Liver (tissue), 9 donors: ENCODE data around the gene SPATA32. TPM values are rescaled to one million over a fixed set of nuclear protein-coding genes. Genes with fewer than 3 reads are reported as not detected.

Experiments used
- DNase-seq: peaks from one replicate; pipeline ENCODE4 v3.0.0-alpha.2; 2017; ENCODE audit warnings: low spot score
- H3K27ac ChIP-seq, 2 donors: one replicate each; pipeline ENCODE4 v1.7.0; 2013; ENCODE audit warnings: inconsistent platforms in 2 of 2, low read length in 2 of 2, control low read depth in 1 of 2, low read depth in 1 of 2, mild to moderate bottlenecking in 1 of 2
- H3K27me3 ChIP-seq, 4 donors: one replicate each; pipeline versions ENCODE4 v1.6.1 to v1.7.0; 2013; ENCODE audit warnings: low read length in 3 of 4, inconsistent platforms in 1 of 4, mild to moderate bottlenecking in 1 of 4, moderate library complexity in 1 of 4; ENCODE audit not compliant: control insufficient read depth in 4 of 4, insufficient read depth in 4 of 4
- H3K36me3 ChIP-seq, 4 donors: one replicate each; pipeline versions ENCODE4 v1.6.1 to v1.7.0; 2013; ENCODE audit warnings: low read length in 3 of 4, mild to moderate bottlenecking in 3 of 4, low read depth in 1 of 4, moderate library complexity in 1 of 4; ENCODE audit not compliant: control insufficient read depth in 4 of 4, insufficient read depth in 3 of 4
- H3K4me1 ChIP-seq, 4 donors: one replicate each; pipeline versions ENCODE4 v1.6.1 to v1.7.0; 2013; ENCODE audit warnings: low read length in 3 of 4, mild to moderate bottlenecking in 3 of 4, moderate library complexity in 1 of 4; ENCODE audit not compliant: control insufficient read depth in 4 of 4, insufficient read depth in 4 of 4
- H3K4me3 ChIP-seq, 3 donors: one replicate each; pipeline versions ENCODE4 v1.6.1 to v1.7.0; 2013; ENCODE audit warnings: low read length in 3 of 3, control low read depth in 1 of 3, low read depth in 1 of 3, mild to moderate bottlenecking in 1 of 3
- H3K9ac ChIP-seq, 2 donors: one replicate each; pipeline ENCODE4 v1.7.0; 2013; ENCODE audit warnings: low read length in 2 of 2, mild to moderate bottlenecking in 2 of 2, moderate library complexity in 2 of 2, control low read depth in 1 of 2, low read depth in 1 of 2
- H3K9me3 ChIP-seq, 4 donors: one replicate each; pipeline versions ENCODE4 v1.6.1 to v1.7.0; 2013; ENCODE audit warnings: low read length in 3 of 4; ENCODE audit not compliant: control insufficient read depth in 4 of 4
- EGR1 ChIP-seq, 2 donors: IDR thresholded peaks; 2 replicates each; pipeline ENCODE4 v1.6.1; 2016 to 2018; ENCODE audit warnings: antibody characterized with exemption in 2 of 2, low read depth in 2 of 2
- FOXA2 ChIP-seq: IDR thresholded peaks from 2 replicates; pipeline ENCODE4 v1.6.1; 2016; ENCODE audit warnings: antibody characterized with exemption
- GABPA ChIP-seq, 2 donors: IDR thresholded peaks in 1 of 2; conservative IDR thresholded peaks in 1 of 2; 2 replicates each; pipeline ENCODE4 v1.6.1; 2016; ENCODE audit warnings: antibody characterized with exemption in 2 of 2, mild to moderate bottlenecking in 1 of 2, moderate library complexity in 1 of 2
- HNF4A ChIP-seq, 2 donors: conservative IDR thresholded peaks; 2 replicates each; pipeline ENCODE4 v1.6.1; 2016; ENCODE audit warnings: antibody characterized with exemption in 2 of 2, mild to moderate bottlenecking in 2 of 2
- HNF4G ChIP-seq: IDR thresholded peaks from 2 replicates; pipeline ENCODE4 v1.6.1; 2016; ENCODE audit warnings: antibody characterized with exemption
- JUND ChIP-seq, 2 donors: IDR thresholded peaks; 2 replicates each; pipeline ENCODE4 v1.6.1; 2016; ENCODE audit warnings: antibody characterized with exemption in 2 of 2
- NR2F2 ChIP-seq: IDR thresholded peaks from 2 replicates; pipeline ENCODE4 v1.6.1; 2016; ENCODE audit warnings: antibody characterized with exemption
- RAD21 ChIP-seq, 2 donors: IDR thresholded peaks; 2 replicates each; pipeline ENCODE4 v1.6.1; 2016; ENCODE audit warnings: antibody characterized with exemption in 2 of 2, mild to moderate bottlenecking in 2 of 2
- RXRA ChIP-seq, 2 donors: IDR thresholded peaks; 2 replicates each; pipeline ENCODE4 v1.6.1; 2017 to 2018; ENCODE audit warnings: antibody characterized with exemption in 2 of 2, mild to moderate bottlenecking in 1 of 2
- SP1 ChIP-seq: IDR thresholded peaks from 2 replicates; pipeline ENCODE4 v1.6.1; 2018; ENCODE audit warnings: antibody characterized with exemption, mild to moderate bottlenecking
- TAF1 ChIP-seq: conservative IDR thresholded peaks from 2 replicates; pipeline ENCODE4 v1.6.1; 2016; ENCODE audit warnings: antibody characterized with exemption, mild to moderate bottlenecking
- YY1 ChIP-seq: IDR thresholded peaks from 2 replicates; pipeline ENCODE4 v1.6.1; 2016; ENCODE audit warnings: antibody characterized with exemption, mild to moderate bottlenecking
- WGBS: extraction: QIAGEN DNeasy Blood & Tissue Kit; methylation state at CpG from one replicate; pipeline ENCODE4 v1.1.7; 2013; 5-methylcytosine and 5-hydroxymethylcytosine counted together
- polyA plus RNA-seq, 2 donors: library from polyadenylated mRNA; stranded (reverse) in 1 of 2; unstranded in 1 of 2; fragments of 200-250 nt in 1 of 2; fragments of >200 nt in 1 of 2; fragmentation: Nextera tagmentation in 1 of 2; extraction: Ambion mirVana in 1 of 2; gene quantifications; one replicate each; pipeline versions ENCODE4 v1.2.1 to v1.2.3, GENCODE V29; 2013 to 2015
- total RNA-seq, 2 donors: library from RNA; depleted of rRNA; stranded (reverse); fragments of >200 nt; gene quantifications; one replicate each; pipeline ENCODE4 v1.2.3, GENCODE V29; 2014
- TF ChIP-seq, protein P1 (sequence below): IDR thresholded peaks from 2 replicates; pipeline ENCODE4 v1.6.1; 2016; ENCODE audit warnings: antibody characterized with exemption
- TF ChIP-seq, protein P2 (sequence below): IDR thresholded peaks from 2 replicates; pipeline ENCODE4 v1.6.1; 2016; ENCODE audit warnings: antibody characterized with exemption
- TF ChIP-seq, protein P3 (sequence below): IDR thresholded peaks from 2 replicates; pipeline ENCODE4 v1.6.1; 2016; ENCODE audit warnings: antibody characterized with exemption
- donor health status: healthy.
- donor health status: healthy.
- donor health status: healthy.
- donor health status: healthy.
- donor health status: healthy.

Gene SPATA32
- total and polyA plus RNA-seq, 4 donors = not detected

DNA sequence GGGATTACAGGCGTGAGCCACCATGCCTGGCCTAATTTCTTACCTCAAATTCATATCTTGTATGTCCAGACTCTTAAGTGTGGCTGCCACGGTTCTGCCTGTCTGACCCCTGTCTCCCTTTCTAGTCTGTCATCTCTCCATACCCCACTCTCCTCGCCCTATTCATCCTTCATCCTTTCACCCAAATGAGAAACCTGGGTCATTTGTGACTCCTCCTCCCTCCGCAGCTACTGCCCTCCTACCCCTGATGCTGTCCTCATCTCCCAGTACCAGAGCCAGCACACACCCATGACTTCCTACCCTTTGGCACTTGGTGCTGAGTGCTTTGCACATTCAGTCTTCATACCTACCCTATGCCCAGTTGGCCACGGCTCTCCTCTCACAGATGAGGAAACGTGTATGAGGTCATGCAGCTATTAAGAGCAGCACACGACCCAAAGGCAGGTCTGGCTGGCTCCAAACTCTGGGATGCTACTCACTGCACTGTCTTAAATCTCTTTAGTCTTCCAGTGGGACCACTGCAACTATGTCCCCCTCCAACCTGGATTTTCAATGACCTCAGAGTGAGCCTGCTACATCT lies 1.6 kb downstream of the SPATA32 start:
- 78% methylated on average over 7 of the region's 7 CpGs for WGBS
- Histone ChIP-seq H3K36me3 (peaks cover 2 to 15% (median 8%) of the 10 kb centered on the region in 4 donors), H3K27me3 (no peaks in the 10 kb centered on the region), H3K9me3 (no peaks in the 10 kb centered on the region), H3K27ac (no peak overlapping the region), H3K9ac (no peak overlapping the region), H3K4me1 (peaks cover 4 to 24% (median 11%) of the 10 kb centered on the region in 4 donors), H3K4me3 (no peak overlapping the region)
- TF ChIP-seq TAF1 (no peak), NR2F2 (no peak), FOXA2 (no peak), YY1 (no peak), EGR1 (IDR thresholded peaks at IDR 0.05; ENCODE audit: low read depth in 2 of 2) (no peak), RXRA (IDR thresholded peaks at IDR 0.05) (no peak)
- TF ChIP-seq, protein P1, sequence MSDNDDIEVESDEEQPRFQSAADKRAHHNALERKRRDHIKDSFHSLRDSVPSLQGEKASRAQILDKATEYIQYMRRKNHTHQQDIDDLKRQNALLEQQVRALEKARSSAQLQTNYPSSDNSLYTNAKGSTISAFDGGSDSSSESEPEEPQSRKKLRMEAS = no peak
- TF ChIP-seq, protein P2, sequence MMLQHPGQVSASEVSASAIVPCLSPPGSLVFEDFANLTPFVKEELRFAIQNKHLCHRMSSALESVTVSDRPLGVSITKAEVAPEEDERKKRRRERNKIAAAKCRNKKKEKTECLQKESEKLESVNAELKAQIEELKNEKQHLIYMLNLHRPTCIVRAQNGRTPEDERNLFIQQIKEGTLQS = no peak
- no peak for DNase-seq

DNA sequence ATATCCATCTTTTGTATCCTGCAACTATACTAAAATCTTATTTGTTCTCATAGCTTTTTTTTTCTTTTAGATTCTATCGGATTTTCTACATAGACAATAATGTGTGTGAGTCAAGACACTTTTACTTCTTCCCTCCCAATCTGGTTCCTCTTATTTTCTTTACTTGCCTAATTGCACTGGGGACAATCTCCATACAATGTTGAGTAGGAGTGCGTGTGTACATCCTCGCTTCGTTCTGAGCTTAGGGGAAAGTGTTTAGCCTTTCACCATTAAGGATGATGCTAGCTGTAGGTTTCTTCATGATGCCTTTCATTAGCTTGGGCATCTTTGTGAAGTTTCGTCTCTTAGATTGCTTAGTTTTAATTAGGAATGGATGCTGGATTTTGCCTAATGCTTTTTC lies 2.9 kb downstream of the SPATA32 start:
- 59% methylated on average over 5 of the region's 5 CpGs for WGBS
- H3K9me3 ChIP-seq = no peaks in the 10 kb centered on the region
- H3K27ac ChIP-seq = no peak overlapping the region
- TF ChIP-seq, protein P3, sequence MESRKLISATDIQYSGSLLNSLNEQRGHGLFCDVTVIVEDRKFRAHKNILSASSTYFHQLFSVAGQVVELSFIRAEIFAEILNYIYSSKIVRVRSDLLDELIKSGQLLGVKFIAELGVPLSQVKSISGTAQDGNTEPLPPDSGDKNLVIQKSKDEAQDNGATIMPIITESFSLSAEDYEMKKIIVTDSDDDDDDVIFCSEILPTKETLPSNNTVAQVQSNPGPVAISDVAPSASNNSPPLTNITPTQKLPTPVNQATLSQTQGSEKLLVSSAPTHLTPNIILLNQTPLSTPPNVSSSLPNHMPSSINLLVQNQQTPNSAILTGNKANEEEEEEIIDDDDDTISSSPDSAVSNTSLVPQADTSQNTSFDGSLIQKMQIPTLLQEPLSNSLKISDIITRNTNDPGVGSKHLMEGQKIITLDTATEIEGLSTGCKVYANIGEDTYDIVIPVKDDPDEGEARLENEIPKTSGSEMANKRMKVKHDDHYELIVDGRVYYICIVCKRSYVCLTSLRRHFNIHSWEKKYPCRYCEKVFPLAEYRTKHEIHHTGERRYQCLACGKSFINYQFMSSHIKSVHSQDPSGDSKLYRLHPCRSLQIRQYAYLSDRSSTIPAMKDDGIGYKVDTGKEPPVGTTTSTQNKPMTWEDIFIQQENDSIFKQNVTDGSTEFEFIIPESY = no peak
- TF ChIP-seq, protein P2 = no peak
- TF ChIP-seq JUND (IDR thresholded peaks at IDR 0.05) = no peak
- H3K4me3 ChIP-seq = no peak overlapping the region
- H3K9ac ChIP-seq = no peak overlapping the region
- no peak for DNase-seq
- peaks cover 0 to 8% (median under 1%) of the 10 kb centered on the region in 4 donors for H3K36me3 ChIP-seq
- no peaks in the 10 kb centered on the region for H3K27me3 ChIP-seq
- H3K4me1 ChIP-seq = peaks cover 4 to 19% (median 10%) of the 10 kb centered on the region in 4 donors

DNA sequence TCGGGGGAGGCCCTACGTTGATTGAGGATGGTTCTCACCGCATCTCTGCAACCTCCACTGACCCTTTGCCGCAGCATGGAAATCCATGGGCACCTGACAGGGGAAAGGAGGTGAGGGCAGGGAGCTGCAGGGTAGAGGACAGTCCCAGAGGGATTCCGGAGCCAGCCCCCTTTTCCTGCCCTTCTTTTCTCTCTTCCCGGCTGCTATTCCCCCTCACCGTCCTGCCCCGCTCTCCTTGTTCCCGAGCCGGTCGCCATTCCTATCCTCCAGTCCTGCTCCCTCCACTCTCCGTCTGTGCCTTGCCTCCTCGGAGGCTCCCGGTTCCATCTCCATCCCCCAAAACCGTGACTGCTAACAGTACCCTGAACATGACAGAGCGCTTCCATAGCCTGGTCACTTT lies 4.8 kb downstream of the SPATA32 start:
- TF ChIP-seq, protein P2 = no peak
- TF ChIP-seq GABPA (IDR thresholded peaks at IDR 0.05 in 1 of 2, conservative IDR thresholded peaks at IDR 0.05 in 1 of 2) (no peak), YY1 (no peak), HNF4G (no peak), TAF1 (no peak), FOXA2 (no peak), HNF4A (conservative IDR thresholded peaks at IDR 0.05) (no peak), JUND (IDR thresholded peaks at IDR 0.05) (no peak), SP1 (no peak), RAD21 (IDR thresholded peaks at IDR 0.05) (no peak)
- TF ChIP-seq, protein P1 = no peak
- TF ChIP-seq, protein P3 = no peak
- Histone ChIP-seq H3K9ac (no peak overlapping the region), H3K4me1 (peaks cover 0 to 7% (median 4%) of the 10 kb centered on the region in 4 donors), H3K9me3 (no peaks in the 10 kb centered on the region), H3K27ac (no peak overlapping the region), H3K4me3 (no peak overlapping the region), H3K27me3 (no peaks in the 10 kb centered on the region), H3K36me3 (no peaks in the 10 kb centered on the region)
- DNase-seq = no peak
- WGBS = 81% methylated on average over 16 of the region's 16 CpGs
